Esophagus (tissue), 2 donors: ENCODE results near the gene GLI3. TPM values are rescaled to one million over a fixed set of nuclear protein-coding genes. Genes with fewer than 3 reads are reported as not detected.
A peak's percentile ranks its signal among the peaks of the same experiment; 100 is the strongest.

Experiments
- H3K27ac ChIP-seq, 2 donors: one replicate each; pipeline ENCODE4 v1.5.1; 2013; ENCODE audit warnings: low read depth in 2 of 2, mild to moderate bottlenecking in 2 of 2, inconsistent platforms in 1 of 2, low read length in 1 of 2, moderate library complexity in 1 of 2
- H3K27me3 ChIP-seq, 2 donors: one replicate each; pipeline ENCODE4 v1.6.1; 2013; ENCODE audit warnings: low read length in 2 of 2, control low read depth in 1 of 2, mild to moderate bottlenecking in 1 of 2; ENCODE audit not compliant: insufficient read depth in 2 of 2, control insufficient read depth in 1 of 2
- H3K36me3 ChIP-seq, 2 donors: one replicate each; pipeline ENCODE4 v1.6.1; 2013; ENCODE audit warnings: low read length in 1 of 2; ENCODE audit not compliant: control insufficient read depth in 2 of 2, insufficient read depth in 2 of 2
- H3K4me1 ChIP-seq, 2 donors: one replicate each; pipeline ENCODE4 v1.6.1; 2013; ENCODE audit warnings: low read length in 1 of 2; ENCODE audit not compliant: control insufficient read depth in 2 of 2, insufficient read depth in 2 of 2
- H3K4me3 ChIP-seq, 2 donors: one replicate each; pipeline ENCODE4 v1.5.1; 2013; ENCODE audit warnings: low read length in 2 of 2, mild to moderate bottlenecking in 2 of 2, low read depth in 1 of 2, moderate library complexity in 1 of 2
- H3K9me3 ChIP-seq, 2 donors: one replicate each; pipeline ENCODE4 v1.6.1; 2013; ENCODE audit warnings: mild to moderate bottlenecking in 2 of 2, low read depth in 1 of 2, low read length in 1 of 2, moderate library complexity in 1 of 2; ENCODE audit not compliant: control insufficient read depth in 2 of 2, insufficient read depth in 1 of 2
- WGBS, 2 donors: extraction: QIAGEN DNeasy Blood & Tissue Kit; methylation state at CpG; one replicate each; pipeline ENCODE4 v1.1.7; 2013; 5-methylcytosine and 5-hydroxymethylcytosine counted together
- polyA plus RNA-seq, 2 donors: library from polyadenylated mRNA; stranded (reverse); fragments of 200-250 nt; gene quantifications; one replicate each; pipeline ENCODE4 v1.2.3, GENCODE V29; 2013
- donor health status: healthy with polysubstance abuse.
- donor health status: Bipolar disorder and iron deficiency.

The GLI3 gene
- polyA plus RNA-seq, 2 donors, result 1.0 to 1.8 TPM

DNA sequence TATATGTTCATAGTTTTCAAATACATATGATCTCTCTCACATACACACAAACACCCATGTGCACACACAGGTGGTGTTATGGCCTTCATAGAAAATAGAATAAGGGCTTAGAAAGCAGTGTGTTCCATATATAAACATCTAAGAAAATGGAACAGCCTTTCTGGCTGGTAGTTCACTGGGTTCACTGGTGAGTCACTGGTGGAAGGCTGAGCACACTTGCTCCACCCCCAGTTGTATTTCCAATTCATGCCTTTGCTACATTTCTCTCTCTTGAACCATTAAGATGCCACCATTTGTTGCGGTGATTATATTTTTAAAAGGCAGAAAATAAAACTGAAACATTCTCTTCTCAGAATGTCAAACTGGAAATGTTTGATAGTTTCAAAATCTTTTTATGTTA, 252.1 kb downstream of the GLI3 start:
- no peak overlapping the region for H3K4me3 ChIP-seq
- H3K27me3 ChIP-seq, result no peaks in the 10 kb centered on the region
- whole genome bisulfite sequencing, 2 donors, result 86 to 89% methylated on average over 1 of the region's 1 CpG
- no peaks in the 10 kb centered on the region for H3K36me3 ChIP-seq
- no peak overlapping the region for H3K27ac ChIP-seq
- peaks cover 0 to 3% of the 10 kb centered on the region in 2 donors for H3K4me1 ChIP-seq
- no peaks in the 10 kb centered on the region for H3K9me3 ChIP-seq

DNA sequence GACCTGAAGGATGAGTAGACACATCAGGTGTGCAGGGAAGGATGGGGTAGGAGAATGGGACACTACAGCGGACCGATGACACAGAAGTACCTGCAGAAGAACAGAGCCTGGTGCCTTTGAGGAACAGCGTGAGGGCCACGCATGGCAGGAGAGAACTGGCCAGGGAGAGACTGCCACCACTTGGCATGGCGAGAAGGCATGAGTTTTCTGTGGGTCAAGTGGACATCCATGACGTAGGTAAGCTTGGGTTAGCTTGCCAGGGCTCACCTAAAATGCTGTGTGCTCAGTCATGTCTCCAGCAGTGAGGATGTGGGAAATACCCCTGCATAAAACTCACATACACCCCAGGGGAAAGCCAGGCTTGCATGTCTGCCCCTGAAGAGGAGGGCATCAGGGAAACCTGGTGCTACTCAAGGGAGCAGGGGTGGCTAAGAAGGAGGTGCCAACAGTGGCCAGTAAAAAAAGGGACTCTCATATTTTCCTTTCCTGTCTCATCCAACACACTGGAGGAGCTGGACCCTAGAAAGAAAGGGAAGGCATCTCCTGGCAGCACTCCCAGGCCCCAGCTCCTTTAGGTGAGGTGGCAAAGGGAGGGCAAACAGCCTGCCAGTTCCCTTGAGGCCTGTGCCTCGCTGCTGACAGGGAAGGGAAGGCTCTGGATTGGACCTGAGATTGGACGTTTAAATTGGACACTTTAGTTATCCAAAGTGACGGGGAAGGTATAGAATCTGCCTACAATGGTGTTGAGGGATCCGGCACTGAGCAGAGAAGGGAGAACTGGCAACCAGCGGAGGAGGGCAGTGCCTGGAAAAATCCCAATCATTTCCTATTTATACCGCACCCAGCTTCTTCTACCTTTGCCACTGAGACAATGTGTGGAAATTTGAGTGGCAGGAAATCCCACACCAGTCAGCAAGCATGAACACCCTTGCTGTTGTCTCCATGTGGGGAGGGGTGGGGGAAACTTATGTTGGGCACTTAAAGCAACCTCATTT, 255.7 kb downstream of the GLI3 start:
- 85 to 87% methylated on average over 12 of the region's 12 CpGs for WGBS, 2 donors
- Histone ChIP-seq H3K27me3 (no peaks in the 10 kb centered on the region), H3K36me3 (no peaks in the 10 kb centered on the region), H3K4me1 (peaks cover 0 to 3% of the 10 kb centered on the region in 2 donors), H3K4me3 (no peak overlapping the region), H3K27ac (no peak overlapping the region), H3K9me3 (no peaks in the 10 kb centered on the region)

DNA sequence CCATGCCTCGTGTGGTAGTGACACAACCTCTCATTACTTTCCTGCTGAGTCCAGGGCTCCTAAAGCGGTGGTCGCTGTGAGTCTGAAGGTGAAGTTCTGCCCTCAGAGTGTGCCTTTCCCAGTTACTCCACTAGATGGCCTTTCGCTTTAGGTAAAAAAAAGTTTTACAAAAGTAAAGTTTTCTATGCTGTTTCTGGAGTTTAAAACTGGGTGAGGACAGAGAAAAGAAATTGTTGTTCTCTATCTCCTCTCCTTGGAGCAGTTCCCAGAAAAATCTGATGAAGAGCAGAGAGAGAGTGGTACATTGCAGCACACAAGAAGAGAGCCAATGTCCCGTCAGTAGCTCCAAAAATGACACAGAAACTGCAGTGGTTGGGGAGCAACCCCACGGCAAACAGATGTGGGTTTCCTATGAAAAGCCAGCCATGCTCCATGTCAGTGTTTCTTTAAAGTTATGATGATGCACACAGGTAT, 257.1 kb downstream of the GLI3 start:
- H3K27me3 ChIP-seq, result no peaks in the 10 kb centered on the region
- H3K9me3 ChIP-seq, result no peaks in the 10 kb centered on the region
- 34 to 38% methylated on average over 6 of the region's 6 CpGs for WGBS, 2 donors
- peaks cover 0 to 3% of the 10 kb centered on the region in 2 donors for H3K4me1 ChIP-seq
- H3K4me3 ChIP-seq, result no peak overlapping the region
- peak overlapping the region in 1 of 2 donors; percentile 0 for H3K27ac ChIP-seq
- no peaks in the 10 kb centered on the region for H3K36me3 ChIP-seq

DNA sequence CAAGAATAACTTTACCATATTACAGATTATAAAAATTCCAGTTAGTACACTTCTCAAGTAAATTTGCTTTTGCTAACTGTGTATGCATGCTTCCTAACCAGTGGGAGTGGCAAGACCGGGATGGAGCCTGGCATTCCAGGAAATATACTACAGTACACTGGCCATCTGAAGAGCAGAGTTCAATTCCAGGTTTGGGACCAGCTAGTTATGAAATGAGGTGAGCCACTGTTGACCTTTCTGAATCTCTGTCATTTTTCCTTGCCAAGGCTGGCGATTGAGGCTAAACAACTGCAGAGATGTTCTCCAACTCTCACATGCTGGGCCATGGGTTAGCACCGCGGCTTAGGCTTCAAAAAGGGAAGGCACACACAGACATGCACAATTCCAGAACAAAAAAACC, 258.2 kb downstream of the GLI3 start:
- peaks cover 0 to 3% of the 10 kb centered on the region in 2 donors for H3K4me1 ChIP-seq

DNA sequence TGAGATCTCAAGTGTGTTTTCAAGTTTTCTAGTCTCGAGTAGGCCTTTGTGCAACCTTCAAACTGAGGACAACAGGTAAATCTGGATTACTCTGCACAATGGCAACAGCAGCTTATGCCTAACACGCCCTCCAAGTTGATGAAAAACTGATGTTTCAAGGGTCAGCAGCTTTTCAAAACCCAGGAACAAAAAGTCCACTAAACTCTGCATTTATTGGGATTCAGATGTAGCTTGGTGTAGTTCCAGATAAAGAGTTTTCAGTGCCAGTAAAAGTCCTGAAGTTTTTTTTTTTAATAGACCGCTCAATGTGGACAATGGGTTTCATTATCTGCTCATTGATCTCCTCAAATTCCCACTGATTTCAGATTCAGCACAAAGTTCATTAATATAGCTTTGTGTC, 259.3 kb downstream of the GLI3 start:
- Histone ChIP-seq H3K9me3 (no peaks in the 10 kb centered on the region), H3K4me3 (no peak overlapping the region), H3K27me3 (no peaks in the 10 kb centered on the region), H3K4me1 (peaks cover 0 to 3% of the 10 kb centered on the region in 2 donors), H3K36me3 (no peaks in the 10 kb centered on the region), H3K27ac (no peak overlapping the region)
- 75 to 81% methylated on average over 3 of the region's 3 CpGs for WGBS, 2 donors

More for the DNA sequence above, 258.2 kb downstream of the GLI3 start:
- no peaks in the 10 kb centered on the region for H3K36me3 ChIP-seq
- H3K27me3 ChIP-seq, result no peaks in the 10 kb centered on the region
- H3K27ac ChIP-seq, result no peak overlapping the region
- no peak overlapping the region for H3K4me3 ChIP-seq
- WGBS, 2 donors, result 80% methylated on average over 4 of the region's 4 CpGs
- H3K9me3 ChIP-seq, result no peaks in the 10 kb centered on the region

DNA sequence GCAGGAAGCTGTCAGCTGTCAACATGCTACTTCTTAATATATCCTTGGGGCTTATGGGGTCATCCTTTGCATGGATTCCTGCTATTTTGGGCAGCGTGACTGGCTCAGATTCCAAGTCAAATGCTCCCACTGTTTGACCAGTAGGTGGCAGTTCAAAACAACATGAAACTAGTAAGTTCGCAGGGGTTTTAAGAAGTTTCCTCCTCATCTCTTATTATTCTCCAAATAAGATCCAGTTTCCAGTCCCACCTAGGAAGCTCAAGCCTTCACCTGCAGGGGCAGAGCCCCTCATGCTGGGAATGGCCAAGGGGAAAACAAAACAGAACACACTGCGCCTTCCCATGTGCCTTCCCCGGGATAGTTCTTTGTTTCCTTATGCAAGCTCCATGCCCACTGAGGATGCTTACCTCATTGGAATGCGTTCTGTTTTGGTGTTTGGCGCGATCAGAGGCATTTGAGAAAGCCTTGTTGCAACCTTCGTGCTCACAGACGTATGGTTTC, 259.8 kb downstream of the GLI3 start:
- Histone ChIP-seq H3K9me3 (no peaks in the 10 kb centered on the region), H3K27me3 (no peaks in the 10 kb centered on the region), H3K4me1 (peaks cover 0 to 3% of the 10 kb centered on the region in 2 donors), H3K4me3 (no peak overlapping the region), H3K27ac (no peak overlapping the region), H3K36me3 (no peaks in the 10 kb centered on the region)
- 51 to 55% methylated on average over 9 of the region's 9 CpGs for WGBS, 2 donors

DNA sequence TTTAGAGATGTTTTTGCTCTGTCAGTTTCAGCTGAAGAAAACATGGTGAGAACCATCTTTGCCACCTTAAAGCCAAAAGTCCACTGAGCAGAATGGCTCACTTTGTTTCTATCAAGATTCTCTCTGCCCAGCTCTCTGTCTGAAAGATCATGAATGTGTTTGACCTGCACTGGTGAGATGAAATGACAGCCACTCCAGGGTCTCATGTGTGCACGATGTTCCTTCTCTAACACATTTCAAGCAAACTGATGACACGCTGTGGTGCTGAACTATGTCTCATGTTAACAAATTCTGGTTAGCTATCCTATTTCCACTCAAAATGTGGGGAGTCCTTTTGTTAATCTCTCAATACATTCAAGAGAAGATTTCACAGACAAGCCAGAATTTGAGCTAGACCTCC, 260.6 kb downstream of the GLI3 start:
- Histone ChIP-seq H3K27ac (no peak overlapping the region), H3K36me3 (no peaks in the 10 kb centered on the region), H3K4me3 (no peak overlapping the region), H3K9me3 (no peaks in the 10 kb centered on the region), H3K4me1 (peaks cover 0 to 3% of the 10 kb centered on the region in 2 donors), H3K27me3 (no peaks in the 10 kb centered on the region)
- 88 to 93% methylated on average over 2 of the region's 2 CpGs for WGBS, 2 donors

DNA sequence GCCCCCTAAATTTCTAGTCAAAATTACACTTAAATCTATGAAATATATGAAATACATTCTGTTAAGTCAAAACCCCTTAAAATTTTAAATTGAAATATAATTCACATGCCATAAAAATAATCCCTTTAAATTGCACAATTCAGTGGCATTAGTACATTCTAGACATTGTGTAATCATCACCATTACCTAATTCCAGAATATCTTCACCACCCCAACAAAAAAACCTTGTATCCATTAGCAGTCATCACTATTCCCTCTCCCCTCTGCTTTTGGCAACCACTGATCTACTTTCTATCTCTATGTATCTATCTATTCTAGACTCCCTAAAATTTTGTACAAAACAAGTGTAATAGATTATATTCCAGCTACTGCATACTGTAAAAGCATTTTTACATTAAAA, 261.2 kb downstream of the GLI3 start:
- H3K4me1 ChIP-seq, result peaks cover 0 to under 1% of the 10 kb centered on the region in 2 donors
- no peaks in the 10 kb centered on the region for H3K36me3 ChIP-seq
- no peak overlapping the region for H3K27ac ChIP-seq
- H3K4me3 ChIP-seq, result no peak overlapping the region
- no peaks in the 10 kb centered on the region for H3K9me3 ChIP-seq
- no peaks in the 10 kb centered on the region for H3K27me3 ChIP-seq

DNA sequence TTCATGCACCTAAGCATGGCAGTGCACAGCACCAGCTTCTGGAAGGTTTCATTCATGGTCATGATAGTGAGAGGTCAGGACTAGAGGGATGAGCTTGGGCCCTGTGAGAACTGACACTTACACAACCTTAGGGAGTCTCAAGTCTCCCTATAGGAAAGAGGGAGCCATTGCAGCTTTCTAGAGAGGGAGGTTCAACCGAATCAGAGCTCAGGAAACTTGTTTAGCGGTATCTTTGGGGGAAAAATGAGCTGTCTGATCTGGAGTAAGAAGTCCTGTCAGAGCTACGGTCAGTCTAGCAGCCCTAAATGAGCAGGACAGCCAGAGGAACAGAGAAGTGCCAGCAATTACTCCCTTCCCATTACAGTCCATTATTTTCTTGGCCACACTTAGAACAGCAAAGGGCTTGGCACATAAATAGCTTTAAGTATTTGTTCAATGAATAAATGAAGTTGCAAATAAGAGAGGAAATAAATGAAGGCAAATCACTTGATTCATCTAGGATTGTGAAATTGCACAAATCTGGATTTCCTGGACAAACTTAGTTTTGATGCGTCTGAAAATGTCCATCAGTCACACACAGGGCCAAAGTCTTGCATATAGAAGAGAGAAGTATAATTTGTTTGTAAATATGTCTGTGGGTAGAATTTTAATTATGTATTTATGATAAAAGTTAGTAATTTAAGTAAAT, 262.0 kb downstream of the GLI3 start:
- 76 to 81% methylated on average over 4 of the region's 4 CpGs for WGBS, 2 donors
- Histone ChIP-seq H3K27ac (no peak overlapping the region), H3K9me3 (no peaks in the 10 kb centered on the region), H3K4me3 (no peak overlapping the region), H3K36me3 (no peaks in the 10 kb centered on the region), H3K4me1 (no peaks in the 10 kb centered on the region), H3K27me3 (no peaks in the 10 kb centered on the region)
